ENCODE data around the gene HVCN1.

GRCh38 chr12:110667671-110668070 is 21.2 kb downstream of the HVCN1 start:
- TF ChIP-seq MED13 (CRISPR knock-in tag; IDR thresholded peaks at IDR 0.05) (no peak), BHLHE40 (IDR thresholded peaks at IDR 0.05; ENCODE audit: low read length) (no peak), SIN3A (IDR thresholded peaks at IDR 0.05; ENCODE audit: borderline replicate concordance, low read depth, low read length) (no peak), ZNF138 (CRISPR knock-in tag; IDR thresholded peaks at IDR 0.05; ENCODE audit: low read depth) (no peak), CTCF (CRISPR knock-in tag; IDR thresholded peaks at IDR 0.05) (no peak)
- TF ChIP-seq, protein P1, sequence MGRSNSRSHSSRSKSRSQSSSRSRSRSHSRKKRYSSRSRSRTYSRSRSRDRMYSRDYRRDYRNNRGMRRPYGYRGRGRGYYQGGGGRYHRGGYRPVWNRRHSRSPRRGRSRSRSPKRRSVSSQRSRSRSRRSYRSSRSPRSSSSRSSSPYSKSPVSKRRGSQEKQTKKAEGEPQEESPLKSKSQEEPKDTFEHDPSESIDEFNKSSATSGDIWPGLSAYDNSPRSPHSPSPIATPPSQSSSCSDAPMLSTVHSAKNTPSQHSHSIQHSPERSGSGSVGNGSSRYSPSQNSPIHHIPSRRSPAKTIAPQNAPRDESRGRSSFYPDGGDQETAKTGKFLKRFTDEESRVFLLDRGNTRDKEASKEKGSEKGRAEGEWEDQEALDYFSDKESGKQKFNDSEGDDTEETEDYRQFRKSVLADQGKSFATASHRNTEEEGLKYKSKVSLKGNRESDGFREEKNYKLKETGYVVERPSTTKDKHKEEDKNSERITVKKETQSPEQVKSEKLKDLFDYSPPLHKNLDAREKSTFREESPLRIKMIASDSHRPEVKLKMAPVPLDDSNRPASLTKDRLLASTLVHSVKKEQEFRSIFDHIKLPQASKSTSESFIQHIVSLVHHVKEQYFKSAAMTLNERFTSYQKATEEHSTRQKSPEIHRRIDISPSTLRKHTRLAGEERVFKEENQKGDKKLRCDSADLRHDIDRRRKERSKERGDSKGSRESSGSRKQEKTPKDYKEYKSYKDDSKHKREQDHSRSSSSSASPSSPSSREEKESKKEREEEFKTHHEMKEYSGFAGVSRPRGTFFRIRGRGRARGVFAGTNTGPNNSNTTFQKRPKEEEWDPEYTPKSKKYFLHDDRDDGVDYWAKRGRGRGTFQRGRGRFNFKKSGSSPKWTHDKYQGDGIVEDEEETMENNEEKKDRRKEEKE (IDR thresholded peaks at IDR 0.05), result no peak
